Neural progenitor cell (in vitro differentiated cells): ENCODE measurements around the gene TAF1C.

Experiments
- EZH2 ChIP-seq: fragments of 200-600 bp; sonication (generic); IDR thresholded peaks from 2 replicates; pipeline ENCODE4 v1.6.1; 2017; ENCODE audit warnings: antibody characterized with exemption, mild to moderate bottlenecking, moderate library complexity
- TF ChIP-seq, protein P1 (sequence below): fragments of 200-600 bp; sonication (generic); IDR thresholded peaks from 2 replicates; pipeline ENCODE4 v1.5.1; 2017; ENCODE audit warnings: antibody characterized with exemption, mild to moderate bottlenecking

- TF ChIP-seq, protein P1, sequence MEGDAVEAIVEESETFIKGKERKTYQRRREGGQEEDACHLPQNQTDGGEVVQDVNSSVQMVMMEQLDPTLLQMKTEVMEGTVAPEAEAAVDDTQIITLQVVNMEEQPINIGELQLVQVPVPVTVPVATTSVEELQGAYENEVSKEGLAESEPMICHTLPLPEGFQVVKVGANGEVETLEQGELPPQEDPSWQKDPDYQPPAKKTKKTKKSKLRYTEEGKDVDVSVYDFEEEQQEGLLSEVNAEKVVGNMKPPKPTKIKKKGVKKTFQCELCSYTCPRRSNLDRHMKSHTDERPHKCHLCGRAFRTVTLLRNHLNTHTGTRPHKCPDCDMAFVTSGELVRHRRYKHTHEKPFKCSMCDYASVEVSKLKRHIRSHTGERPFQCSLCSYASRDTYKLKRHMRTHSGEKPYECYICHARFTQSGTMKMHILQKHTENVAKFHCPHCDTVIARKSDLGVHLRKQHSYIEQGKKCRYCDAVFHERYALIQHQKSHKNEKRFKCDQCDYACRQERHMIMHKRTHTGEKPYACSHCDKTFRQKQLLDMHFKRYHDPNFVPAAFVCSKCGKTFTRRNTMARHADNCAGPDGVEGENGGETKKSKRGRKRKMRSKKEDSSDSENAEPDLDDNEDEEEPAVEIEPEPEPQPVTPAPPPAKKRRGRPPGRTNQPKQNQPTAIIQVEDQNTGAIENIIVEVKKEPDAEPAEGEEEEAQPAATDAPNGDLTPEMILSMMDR, result no peak
- TF ChIP-seq EZH2, result no peak
Observed at GRCh38 chr16:84184775-84185174, 2.1 kb downstream of the TAF1C start.
